HepG2 (cell line): ENCODE measurements around the gene SLC34A3. TPM values are rescaled to one million over a fixed set of nuclear protein-coding genes. Genes with fewer than 3 reads are reported as not detected.

Source experiments
- CBFB ChIP-seq: sonication (generic); formaldehyde crosslinking; IDR thresholded peaks from 2 replicates; pipeline ENCODE4 v1.4.0; 2020; ENCODE audit warnings: missing genetic modification reagents
- CEBPB ChIP-seq: IDR thresholded peaks from 2 replicates; pipeline ENCODE4 v1.6.1; 2011; ENCODE audit warnings: low read depth, low read length, improper control_type of control experiment, borderline replicate concordance
- EHMT2 ChIP-seq: fragments of 200-600 bp; sonication (generic); IDR thresholded peaks from 2 replicates; pipeline ENCODE4 v1.7.0; 2017; ENCODE audit warnings: antibody characterized with exemption, low read depth, low read length, borderline replicate concordance
- ETV5 ChIP-seq: IDR thresholded peaks from 2 replicates; pipeline ENCODE4 v1.6.1; 2018; ENCODE audit warnings: missing biosample characterization, missing genetic modification reagents, inconsistent platforms, borderline replicate concordance
- HNRNPUL1 ChIP-seq: fragments of 200-400 bp; formaldehyde crosslinking; IDR thresholded peaks from 2 replicates; pipeline ENCODE4 v1.6.1; 2017; ENCODE audit warnings: low read depth, mild to moderate bottlenecking, low read length, moderate library complexity
- NFYC ChIP-seq: IDR thresholded peaks from 2 replicates; pipeline ENCODE4 v1.6.1; 2016; ENCODE audit warnings: missing genetic modification reagents, missing compliant biosample characterization
- NPAS2 ChIP-seq: sonication (generic); formaldehyde crosslinking; IDR thresholded peaks from 2 replicates; pipeline ENCODE4 v1.8.0; 2022; ENCODE audit warnings: mild to moderate bottlenecking, missing genetic modification reagents, borderline replicate concordance
- SIN3A ChIP-seq: IDR thresholded peaks from 2 replicates; pipeline ENCODE4 v1.6.1; 2011; ENCODE audit warnings: low read depth, mild to moderate bottlenecking, control low read depth, low read length, borderline replicate concordance
- YEATS4 ChIP-seq: sonication (generic); formaldehyde crosslinking; IDR thresholded peaks from 2 replicates; pipeline ENCODE4 v1.4.0; 2020; ENCODE audit warnings: missing genetic modification reagents, borderline replicate concordance
- ZEB1 ChIP-seq: IDR thresholded peaks from 2 replicates; pipeline ENCODE4 v1.6.1; 2012; ENCODE audit warnings: mild to moderate bottlenecking, low read depth, inconsistent platforms; ENCODE audit not compliant: insufficient replicate concordance
- ZNF101 ChIP-seq: sonication (generic); formaldehyde crosslinking; IDR thresholded peaks from 2 replicates; pipeline ENCODE4 v1.4.0; 2020; ENCODE audit warnings: mild to moderate bottlenecking, low read depth, missing genetic modification reagents, borderline replicate concordance
- ZNF274 ChIP-seq: sonication (generic); formaldehyde crosslinking; IDR thresholded peaks from 2 replicates; pipeline ENCODE4 v1.5.1; 2020; ENCODE audit warnings: mild to moderate bottlenecking, missing genetic modification reagents
- ZNF354B ChIP-seq: sonication (generic); formaldehyde crosslinking; IDR thresholded peaks from 2 replicates; pipeline ENCODE4 v1.8.0; 2022; ENCODE audit warnings: mild to moderate bottlenecking, missing genetic modification reagents
- ZNF546 ChIP-seq: sonication (generic); formaldehyde crosslinking; conservative IDR thresholded peaks from 2 replicates; pipeline ENCODE4 v1.8.1; 2023; ENCODE audit warnings: mild to moderate bottlenecking, missing genetic modification reagents
- polyA plus RNA-seq, 8 experiments: library from polyadenylated mRNA; depleted of rRNA in 3 of 8; stranded (reverse) in 7 of 8; unstranded in 1 of 8; fragments of >200 nt; fragmentation: Illumina TruSeq in 4 of 8; extraction: Trizol in 4 of 8; gene quantifications; 2 replicates each; pipeline versions ENCODE4 v1.2.1 to v1.2.3, GENCODE V29; 2011 to 2016; ENCODE audit warnings: low read depth in 4 of 8, missing spikeins in 1 of 8, mixed read lengths in 1 of 8; ENCODE audit not compliant: insufficient read depth in 1 of 8
- total RNA-seq, 5 experiments: library from RNA; depleted of rRNA; stranded (reverse); fragments of >200 nt; fragmentation: Illumina TruSeq; extraction: Trizol; gene quantifications; 2 replicates each; pipeline ENCODE4 v1.2.3, GENCODE V29; 2016; ENCODE audit warnings: low read depth in 1 of 5
- TF ChIP-seq, protein P1 (sequence below): IDR thresholded peaks from 2 replicates; pipeline ENCODE4 v1.6.1; 2016; ENCODE audit warnings: missing biosample characterization, missing genetic modification reagents, low read depth
- TF ChIP-seq, protein P2 (sequence below): sonication (generic); formaldehyde crosslinking; IDR thresholded peaks from 2 replicates; pipeline ENCODE4 v1.8.0; 2022; ENCODE audit warnings: missing genetic modification reagents, low read depth, mild to moderate bottlenecking, borderline replicate concordance
- TF ChIP-seq, protein P3 (sequence below): sonication (generic); IDR thresholded peaks from 2 replicates; pipeline ENCODE4 v1.6.1; 2016; ENCODE audit warnings: low read depth, borderline replicate concordance
- TF ChIP-seq, protein P4 (sequence below): sonication (generic); formaldehyde crosslinking; IDR thresholded peaks from 2 replicates; pipeline ENCODE4 v1.4.0; 2020; ENCODE audit warnings: missing genetic modification reagents, mild to moderate bottlenecking, borderline replicate concordance
- TF ChIP-seq, protein P5 (sequence below): sonication (generic); formaldehyde crosslinking; IDR thresholded peaks from 2 replicates; pipeline ENCODE4 v1.5.1; 2020; ENCODE audit warnings: mild to moderate bottlenecking, missing genetic modification reagents, moderate library complexity

SLC34A3 gene
- total and polyA plus RNA-seq, 2 of the 13 experiments (the other 11 are each of a cell fraction or from before 2014, with no cell fraction given): 0.07 to 1.0 TPM

DNA sequence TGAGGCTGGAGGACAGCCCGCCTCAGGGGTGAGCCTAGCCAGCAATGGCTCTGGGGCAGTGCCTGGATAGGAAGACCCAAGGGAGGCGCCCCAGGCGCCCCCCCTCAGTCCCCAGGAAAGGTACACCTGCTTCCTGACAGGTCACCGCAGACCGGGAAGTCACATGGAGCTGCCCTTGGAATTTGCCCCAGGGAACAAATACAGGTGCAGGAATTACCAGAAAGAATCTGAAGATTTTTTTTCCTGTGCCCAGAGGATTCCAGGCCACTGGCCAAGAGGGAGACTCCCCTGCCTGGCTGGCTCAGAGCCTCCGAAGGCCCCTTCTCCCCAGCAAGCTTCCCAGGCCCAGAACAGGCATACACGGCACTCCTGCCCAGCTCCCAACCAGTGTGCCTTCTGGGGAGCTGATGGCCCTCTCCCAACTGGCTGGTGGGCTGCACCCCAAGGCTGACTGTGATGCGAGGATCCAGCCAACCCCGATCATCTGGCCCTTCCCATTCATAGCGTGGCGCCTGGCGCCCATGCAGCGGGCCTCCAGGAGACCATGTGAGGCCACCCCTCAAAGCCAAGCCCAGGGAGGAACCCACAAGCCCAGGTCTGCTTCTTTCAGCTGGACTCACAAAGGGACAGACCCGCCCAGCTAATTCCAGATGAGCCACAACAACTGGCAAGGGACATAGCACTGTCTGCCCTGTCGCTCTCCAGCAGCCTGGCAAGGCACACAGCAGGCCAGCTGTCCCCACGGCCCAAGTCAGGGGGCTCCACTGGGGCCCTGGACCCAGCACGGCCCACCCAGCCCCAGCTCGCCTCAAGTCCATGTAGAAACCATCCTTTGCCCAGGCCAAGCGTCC is 32.4 kb upstream of the SLC34A3 start (continued):
- TF ChIP-seq, protein P1, sequence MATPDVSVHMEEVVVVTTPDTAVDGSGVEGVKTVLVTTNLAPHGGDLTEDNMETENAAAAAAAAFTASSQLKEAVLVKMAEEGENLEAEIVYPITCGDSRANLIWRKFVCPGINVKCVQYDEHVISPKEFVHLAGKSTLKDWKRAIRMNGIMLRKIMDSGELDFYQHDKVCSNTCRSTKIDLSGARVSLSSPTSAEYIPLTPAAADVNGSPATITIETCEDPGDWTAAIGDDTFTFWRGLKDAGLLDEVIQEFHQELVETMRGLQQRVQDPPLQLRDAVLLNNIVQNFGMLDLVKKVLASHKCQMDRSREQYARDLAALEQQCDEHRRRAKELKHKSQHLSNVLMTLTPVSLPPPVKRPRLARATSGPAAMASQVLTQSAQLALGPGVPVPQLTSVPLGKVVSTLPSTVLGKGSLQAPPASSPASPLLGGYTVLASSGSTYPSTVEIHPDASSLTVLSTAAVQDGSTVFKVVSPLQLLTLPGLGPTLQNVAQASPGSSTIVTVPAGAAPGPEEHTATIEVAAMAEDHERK (CRISPR knock-in tag): no peak
- TF ChIP-seq, protein P2, sequence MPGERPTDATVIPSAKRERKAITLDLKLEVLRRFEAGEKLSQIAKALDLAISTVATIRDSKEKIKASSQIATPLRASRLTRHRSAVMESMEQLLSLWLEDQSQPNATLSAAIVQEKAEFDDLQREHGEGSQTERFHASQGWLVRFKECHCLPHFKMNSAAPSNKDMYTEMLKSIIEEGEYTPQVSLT (CRISPR knock-in tag): no peak
- TF ChIP-seq, protein P3, sequence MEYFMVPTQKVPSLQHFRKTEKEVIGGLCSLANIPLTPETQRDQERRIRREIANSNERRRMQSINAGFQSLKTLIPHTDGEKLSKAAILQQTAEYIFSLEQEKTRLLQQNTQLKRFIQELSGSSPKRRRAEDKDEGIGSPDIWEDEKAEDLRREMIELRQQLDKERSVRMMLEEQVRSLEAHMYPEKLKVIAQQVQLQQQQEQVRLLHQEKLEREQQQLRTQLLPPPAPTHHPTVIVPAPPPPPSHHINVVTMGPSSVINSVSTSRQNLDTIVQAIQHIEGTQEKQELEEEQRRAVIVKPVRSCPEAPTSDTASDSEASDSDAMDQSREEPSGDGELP: peak; percentile 44; the same call in 1 of the 2 replicates
- no peak for TF ChIP-seq ZNF354B (CRISPR knock-in tag)
- no peak for TF ChIP-seq ZNF101 (CRISPR knock-in tag)
- no peak for TF ChIP-seq EHMT2
- TF ChIP-seq HNRNPUL1: no peak
- 0 out of 2 replicates have a peak, but pooled peaks have one; percentile 30 for TF ChIP-seq ZNF546 (CRISPR knock-in tag)
- 0 out of 2 replicates have a peak, but pooled peaks have one; percentile 51 for TF ChIP-seq SIN3A
- no peak for TF ChIP-seq CEBPB
- TF ChIP-seq, protein P4, sequence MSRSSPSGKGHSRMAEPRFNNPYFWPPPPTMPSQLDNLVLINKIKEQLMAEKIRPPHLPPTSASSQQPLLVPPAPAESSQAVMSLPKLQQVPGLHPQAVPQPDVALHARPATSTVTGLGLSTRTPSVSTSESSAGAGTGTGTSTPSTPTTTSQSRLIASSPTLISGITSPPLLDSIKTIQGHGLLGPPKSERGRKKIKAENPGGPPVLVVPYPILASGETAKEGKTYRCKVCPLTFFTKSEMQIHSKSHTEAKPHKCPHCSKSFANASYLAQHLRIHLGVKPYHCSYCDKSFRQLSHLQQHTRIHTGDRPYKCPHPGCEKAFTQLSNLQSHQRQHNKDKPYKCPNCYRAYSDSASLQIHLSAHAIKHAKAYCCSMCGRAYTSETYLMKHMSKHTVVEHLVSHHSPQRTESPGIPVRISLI (CRISPR knock-in tag): peak; percentile 14; the same call in 1 of the 2 replicates
- TF ChIP-seq NPAS2 (CRISPR knock-in tag): no peak
- no peak for TF ChIP-seq CBFB
- 0 out of 2 replicates have a peak, but pooled peaks have one; percentile 42 for TF ChIP-seq YEATS4 (CRISPR knock-in tag)
- TF ChIP-seq ZEB1: peak; percentile 94
- TF ChIP-seq ETV5 (CRISPR knock-in tag): peak; percentile 41; the same call in 1 of the 2 replicates
- TF ChIP-seq, protein P5, sequence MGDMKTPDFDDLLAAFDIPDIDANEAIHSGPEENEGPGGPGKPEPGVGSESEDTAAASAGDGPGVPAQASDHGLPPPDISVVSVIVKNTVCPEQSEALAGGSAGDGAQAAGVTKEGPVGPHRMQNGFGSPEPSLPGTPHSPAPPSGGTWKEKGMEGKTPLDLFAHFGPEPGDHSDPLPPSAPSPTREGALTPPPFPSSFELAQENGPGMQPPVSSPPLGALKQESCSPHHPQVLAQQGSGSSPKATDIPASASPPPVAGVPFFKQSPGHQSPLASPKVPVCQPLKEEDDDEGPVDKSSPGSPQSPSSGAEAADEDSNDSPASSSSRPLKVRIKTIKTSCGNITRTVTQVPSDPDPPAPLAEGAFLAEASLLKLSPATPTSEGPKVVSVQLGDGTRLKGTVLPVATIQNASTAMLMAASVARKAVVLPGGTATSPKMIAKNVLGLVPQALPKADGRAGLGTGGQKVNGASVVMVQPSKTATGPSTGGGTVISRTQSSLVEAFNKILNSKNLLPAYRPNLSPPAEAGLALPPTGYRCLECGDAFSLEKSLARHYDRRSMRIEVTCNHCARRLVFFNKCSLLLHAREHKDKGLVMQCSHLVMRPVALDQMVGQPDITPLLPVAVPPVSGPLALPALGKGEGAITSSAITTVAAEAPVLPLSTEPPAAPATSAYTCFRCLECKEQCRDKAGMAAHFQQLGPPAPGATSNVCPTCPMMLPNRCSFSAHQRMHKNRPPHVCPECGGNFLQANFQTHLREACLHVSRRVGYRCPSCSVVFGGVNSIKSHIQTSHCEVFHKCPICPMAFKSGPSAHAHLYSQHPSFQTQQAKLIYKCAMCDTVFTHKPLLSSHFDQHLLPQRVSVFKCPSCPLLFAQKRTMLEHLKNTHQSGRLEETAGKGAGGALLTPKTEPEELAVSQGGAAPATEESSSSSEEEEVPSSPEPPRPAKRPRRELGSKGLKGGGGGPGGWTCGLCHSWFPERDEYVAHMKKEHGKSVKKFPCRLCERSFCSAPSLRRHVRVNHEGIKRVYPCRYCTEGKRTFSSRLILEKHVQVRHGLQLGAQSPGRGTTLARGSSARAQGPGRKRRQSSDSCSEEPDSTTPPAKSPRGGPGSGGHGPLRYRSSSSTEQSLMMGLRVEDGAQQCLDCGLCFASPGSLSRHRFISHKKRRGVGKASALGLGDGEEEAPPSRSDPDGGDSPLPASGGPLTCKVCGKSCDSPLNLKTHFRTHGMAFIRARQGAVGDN (CRISPR knock-in tag): peak; percentile 46
- TF ChIP-seq NFYC (CRISPR knock-in tag): 0 out of 2 replicates have a peak, but pooled peaks have one; percentile 18
- TF ChIP-seq ZNF274 (CRISPR knock-in tag): 0 out of 2 replicates have a peak, but pooled peaks have one; percentile 11
